ENCODE results near the gene DARS2. TPM values are rescaled to one million over a fixed set of nuclear protein-coding genes. Genes with fewer than 3 reads are reported as not detected.
A peak's percentile ranks its signal among the peaks of the same experiment; 100 is the strongest.

Gene DARS2
- total RNA-seq, 1 experiment from 2014 or later, result 35.0 TPM

DNA sequence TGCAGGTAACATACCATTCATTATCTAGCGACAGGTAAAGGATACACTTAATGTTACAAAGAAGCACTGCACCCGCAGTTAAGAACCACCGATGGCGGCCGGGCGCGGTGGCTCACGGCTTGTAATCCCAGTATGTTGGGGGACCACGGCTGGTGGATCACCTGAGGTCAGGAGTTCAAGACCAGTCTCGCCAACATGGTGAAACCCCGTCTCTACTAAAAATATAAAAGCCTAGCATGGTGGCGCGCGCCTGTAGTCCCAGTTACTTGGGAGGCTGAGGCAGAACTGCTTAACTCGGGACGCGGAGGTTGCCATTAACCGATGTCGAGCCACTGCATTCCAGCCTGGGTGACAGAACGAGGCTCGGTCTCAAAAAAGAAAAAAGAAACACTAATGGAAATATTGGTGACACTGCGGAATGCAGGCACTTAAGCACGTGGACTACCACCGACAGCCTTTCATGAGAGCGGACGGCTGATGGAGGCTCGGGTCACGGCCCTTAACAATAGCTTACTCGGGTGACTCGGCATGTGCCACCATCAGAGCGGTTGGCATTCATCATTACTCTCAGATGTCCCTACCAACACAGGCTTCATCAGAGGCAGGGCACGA, 42.8 kb downstream of the DARS2 start:
- TF ChIP-seq, protein P1, sequence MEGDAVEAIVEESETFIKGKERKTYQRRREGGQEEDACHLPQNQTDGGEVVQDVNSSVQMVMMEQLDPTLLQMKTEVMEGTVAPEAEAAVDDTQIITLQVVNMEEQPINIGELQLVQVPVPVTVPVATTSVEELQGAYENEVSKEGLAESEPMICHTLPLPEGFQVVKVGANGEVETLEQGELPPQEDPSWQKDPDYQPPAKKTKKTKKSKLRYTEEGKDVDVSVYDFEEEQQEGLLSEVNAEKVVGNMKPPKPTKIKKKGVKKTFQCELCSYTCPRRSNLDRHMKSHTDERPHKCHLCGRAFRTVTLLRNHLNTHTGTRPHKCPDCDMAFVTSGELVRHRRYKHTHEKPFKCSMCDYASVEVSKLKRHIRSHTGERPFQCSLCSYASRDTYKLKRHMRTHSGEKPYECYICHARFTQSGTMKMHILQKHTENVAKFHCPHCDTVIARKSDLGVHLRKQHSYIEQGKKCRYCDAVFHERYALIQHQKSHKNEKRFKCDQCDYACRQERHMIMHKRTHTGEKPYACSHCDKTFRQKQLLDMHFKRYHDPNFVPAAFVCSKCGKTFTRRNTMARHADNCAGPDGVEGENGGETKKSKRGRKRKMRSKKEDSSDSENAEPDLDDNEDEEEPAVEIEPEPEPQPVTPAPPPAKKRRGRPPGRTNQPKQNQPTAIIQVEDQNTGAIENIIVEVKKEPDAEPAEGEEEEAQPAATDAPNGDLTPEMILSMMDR (conservative IDR thresholded peaks at IDR 0.05), result no peak
- peaks cover 16% of the 10 kb centered on the region; the same call in 1 of the 2 replicates for H3K79me2 ChIP-seq (ENCODE audit: insufficient read depth, low read length)
- no peak overlapping the region for H3K23ac ChIP-seq (ENCODE audit: insufficient read length, low read depth, low read length)
- H4K5ac ChIP-seq (ENCODE audit: insufficient read length, low read depth, low read length), result peak overlapping the region; percentile 95
- no peak overlapping the region for H2AFZ ChIP-seq (ENCODE audit: low read length)
- H3K27me3 ChIP-seq (ENCODE audit: insufficient read depth, low read length), result no peaks in the 10 kb centered on the region
- H3K9me3 ChIP-seq (ENCODE audit: control insufficient read depth, low read depth, low read length), result no peaks in the 10 kb centered on the region
- H3T11ph ChIP-seq (ENCODE audit: low read length), result no peak overlapping the region
- H2BK120ac ChIP-seq (ENCODE audit: low read depth, low read length, poor library complexity, severe bottlenecking), result no peak overlapping the region
- no peaks in the 10 kb centered on the region for H4K20me1 ChIP-seq (ENCODE audit: control insufficient read depth, insufficient read depth, insufficient read length)
- H2BK20ac ChIP-seq (ENCODE audit: low read depth, low read length, poor library complexity, severe bottlenecking), result no peak overlapping the region
- H2BK15ac ChIP-seq (ENCODE audit: low read depth, low read length), result no peak overlapping the region
- no peak overlapping the region for H2BK12ac ChIP-seq (ENCODE audit: insufficient read length, low read depth, low read length)
- H3K4me1 Mint-ChIP-seq, result peaks cover 33 to 48% of the 10 kb centered on the region in 2 experiments
- H3K4ac ChIP-seq (ENCODE audit: low read depth, low read length), result no peak overlapping the region; the same call in 1 of the 2 replicates
- H3K9me3 Mint-ChIP-seq, result peaks cover 0 to 9% of the 10 kb centered on the region in 2 experiments; a peak in 2 of 5 replicates
- DNase-seq, result peak; percentile 29
- peaks cover 10% of the 10 kb centered on the region for H3K23me2 ChIP-seq (ENCODE audit: insufficient read length, low read depth, low read length, poor library complexity, severe bottlenecking)
- WGBS (ENCODE audit: extremely low coverage, insufficient read length, low lambda C conversion rate), result no CpG with 5 or more reads among the region's 32 CpGs
- H3K27ac ChIP-seq (ENCODE audit: insufficient read length, low read depth, low read length), result peak overlapping the region; percentile 68
- peak overlapping the region; percentile 99 to 100 (median 99) for H3K27ac Mint-ChIP-seq
- H4K8ac ChIP-seq (replicated peaks; ENCODE audit: insufficient read length, low read depth, low read length), result no peak overlapping the region
- peaks cover 3% of the 10 kb centered on the region; the same call in 1 of the 2 replicates for H3K27me3 Mint-ChIP-seq (ENCODE audit: low read depth)
- H3K18ac ChIP-seq (ENCODE audit: insufficient read length, low read depth, low read length), result peak overlapping the region; percentile 89
- peak overlapping the region; percentile 46 for H2BK5ac ChIP-seq (ENCODE audit: insufficient read length, low read length)
- no peaks in the 10 kb centered on the region for H3K79me1 ChIP-seq (ENCODE audit: insufficient read depth, low read depth, low read length, poor library complexity, severe bottlenecking)
- H3K4me2 ChIP-seq (ENCODE audit: insufficient read depth, insufficient read length, low read length), result peak overlapping the region; percentile 51
- peaks cover 54 to 65% (median 64%) of the 10 kb centered on the region in 3 experiments for H3K36me3 Mint-ChIP-seq (ENCODE audit: insufficient read depth in 1 of 3, low read depth in 3 of 3)
- peak overlapping the region; percentile 78 for H3K14ac ChIP-seq (ENCODE audit: insufficient read depth, low read length)
- no peak overlapping the region for H2AK5ac ChIP-seq (ENCODE audit: insufficient read length, low read length)
- H4K91ac ChIP-seq (ENCODE audit: insufficient read length, low read depth, low read length), result no peak overlapping the region
- H3K4me1 ChIP-seq (ENCODE audit: insufficient read depth, low read length), result no peaks in the 10 kb centered on the region
- peak overlapping the region; percentile 98 to 99 for H3K4me3 Mint-ChIP-seq
- H3K9ac ChIP-seq (ENCODE audit: extremely low read depth, insufficient read length, low read length), result peak overlapping the region; percentile 98
- peak overlapping the region; percentile 27 for H3K56ac ChIP-seq (ENCODE audit: insufficient read length, low read depth, low read length)
